Upper lobe of left lung (tissue), 6 donors: Measurements from ENCODE around the gene TDRKH. TPM values are rescaled to one million over a fixed set of nuclear protein-coding genes. Genes with fewer than 3 reads are reported as not detected.
"Not testable (repeated sequence)": the region's sequence is repeated elsewhere in the genome, so short reads cannot be mapped to it uniquely, and the experiment has no call there.

Experiments used
- ATAC-seq, 2 donors: fragments of 200-7000 bp; cut with Tn5 transposase; one replicate each; pipeline ENCODE4 v1.9.1; 2022; ENCODE audit warnings: mild to moderate bottlenecking in 2 of 2, moderate library complexity in 2 of 2; ENCODE audit not compliant: low FRiP score in 2 of 2
- DNase-seq, 2 donors: peaks; one replicate each; pipeline ENCODE4 v3.0.0-alpha.2; 2019 to 2020
- H3K27ac ChIP-seq, 4 donors: fragments of 200-600 bp; sonication (generic); one replicate each; pipeline ENCODE4 v1.5.1; 2016 to 2019
- H3K27me3 ChIP-seq, 4 donors: fragments of 200-600 bp; sonication (generic); one replicate each; pipeline ENCODE4 v1.5.1; 2017 to 2019
- H3K36me3 ChIP-seq, 4 donors: fragments of 200-600 bp; sonication (generic); one replicate each; pipeline ENCODE4 v1.5.1; 2016 to 2019
- H3K4me1 ChIP-seq, 4 donors: fragments of 200-600 bp; sonication (generic); one replicate each; pipeline ENCODE4 v1.5.1; 2018 to 2019
- H3K4me3 ChIP-seq, 4 donors: fragments of 200-600 bp; sonication (generic); one replicate each; pipeline ENCODE4 v1.5.1; 2017 to 2019; ENCODE audit warnings: mild to moderate bottlenecking in 2 of 4, moderate library complexity in 1 of 4
- H3K9me3 ChIP-seq, 4 donors: fragments of 200-600 bp; sonication (generic); one replicate each; pipeline ENCODE4 v1.5.1; 2018 to 2019
- EP300 ChIP-seq, 4 donors: sonication (generic); formaldehyde crosslinking; IDR thresholded peaks; one replicate each; pipeline ENCODE4 v1.5.1; 2017; ENCODE audit warnings: antibody characterized with exemption in 4 of 4, control low read depth in 2 of 4
- POLR2A ChIP-seq, 4 donors: fragments of 450-650 bp; IDR thresholded peaks; one replicate each; pipeline ENCODE4 v1.5.1; 2016 to 2017; ENCODE audit warnings: antibody characterized with exemption in 4 of 4, mild to moderate bottlenecking in 2 of 4
- POLR2AphosphoS5 ChIP-seq, 2 donors: sonication (generic); formaldehyde crosslinking; IDR thresholded peaks; one replicate each; pipeline ENCODE4 v1.5.1; 2017; ENCODE audit warnings: antibody characterized with exemption in 2 of 2
- WGBS, 2 donors: methylation state at CpG; one replicate each; pipeline ENCODE4 v1.1.5; 2017 to 2018; 5-methylcytosine and 5-hydroxymethylcytosine counted together
- total RNA-seq, 6 donors: library from RNA; depleted of rRNA in 4 of 6; stranded (reverse); fragments of >200 nt in 4 of 6; gene quantifications; one replicate each; pipeline versions ENCODE4 v1.1.0 to v1.2.1, GENCODE V29; 2016 to 2021
- TF ChIP-seq, protein P1 (sequence below), 6 experiments: fragments of 450-650 bp in 4 of 6; fragments of 200-600 bp in 2 of 6; sonication (generic) in 2 of 6; IDR thresholded peaks; one replicate each; pipeline ENCODE4 v1.5.1; 2016 to 2019; ENCODE audit warnings: antibody characterized with exemption in 6 of 6
- donor health status: DM: no; HTN: no; CAD: no; lungs with moderate emphysema.
- donor health status: DM: no; HTN: yes; CAD: no; lungs with severe emphysema.

The TDRKH gene
- total RNA-seq, 6 donors from 2014 or later = 7.3 to 17.0 (median 13.1) TPM

DNA sequence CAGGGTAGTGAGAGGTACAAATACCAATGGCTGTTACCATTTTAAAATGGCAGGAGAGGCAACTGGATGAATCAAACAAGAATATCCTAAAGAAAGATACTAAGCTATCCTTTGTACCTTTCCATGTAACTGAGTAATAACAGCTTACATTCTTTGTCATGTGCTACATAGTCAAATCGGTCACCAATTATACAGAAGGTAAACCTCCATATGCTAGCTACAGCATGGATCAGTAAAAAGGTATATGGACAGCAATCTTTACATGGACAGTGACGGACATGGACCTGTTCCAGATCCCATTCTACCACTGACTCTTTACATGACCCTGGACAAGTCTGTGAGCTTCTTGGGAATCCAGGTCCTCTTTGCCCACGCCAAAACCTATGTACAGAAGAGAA lies 13.6 kb downstream of the TDRKH start:
- WGBS, 2 donors = 97 to 98% methylated on average over 3 of the region's 3 CpGs
- Histone ChIP-seq H3K27me3 (no peaks in the 10 kb centered on the region), H3K36me3 (peaks cover 11 to 66% (median 27%) of the 10 kb centered on the region in 4 donors), H3K27ac (no peak overlapping the region), H3K4me3 (no peak overlapping the region), H3K4me1 (no peaks in the 10 kb centered on the region), H3K9me3 (no peaks in the 10 kb centered on the region)
- ATAC-seq (no peak), DNase-seq (no peak)
- no peak for TF ChIP-seq EP300 (IDR thresholded peaks at IDR 0.05)

DNA sequence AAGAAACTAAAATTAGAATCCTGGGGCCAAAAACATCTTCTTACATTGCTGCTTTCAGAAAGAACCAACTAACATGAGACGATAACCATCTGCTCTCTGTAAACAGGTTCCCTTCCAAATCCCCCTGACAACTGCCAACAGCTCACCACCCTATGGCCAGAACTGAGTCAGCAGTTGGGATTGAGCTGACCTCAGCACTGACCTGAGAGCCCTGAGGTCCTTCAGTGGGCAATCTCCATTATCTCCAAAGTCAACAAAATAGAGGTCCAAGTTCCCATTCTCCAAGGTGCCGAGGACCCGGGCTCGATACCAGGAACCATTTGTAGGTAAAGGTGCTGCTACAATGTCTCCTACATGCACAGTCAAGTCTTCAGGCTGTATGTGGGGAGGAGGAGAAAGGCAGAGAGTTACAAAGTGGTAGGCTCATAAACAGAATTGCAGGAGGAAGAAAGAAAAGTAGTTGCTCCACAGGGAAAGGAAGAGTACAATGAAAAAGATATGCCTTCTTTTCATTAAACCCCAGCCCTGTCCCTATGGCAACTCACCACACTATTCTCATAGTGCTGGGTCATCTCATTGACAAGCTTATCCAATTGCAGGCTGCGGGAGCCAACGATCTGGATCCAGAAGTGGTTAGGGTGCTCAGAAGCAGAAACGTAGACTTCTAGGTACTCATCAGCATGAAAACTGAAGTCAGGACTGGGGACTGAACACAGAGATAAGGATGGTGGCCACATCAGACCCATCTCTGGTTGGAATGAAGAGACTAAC lies 14.2 kb downstream of the TDRKH start:
- Histone ChIP-seq H3K27me3 (no peaks in the 10 kb centered on the region), H3K4me1 (no peaks in the 10 kb centered on the region), H3K27ac (no peak overlapping the region), H3K9me3 (no peaks in the 10 kb centered on the region), H3K4me3 (no peak overlapping the region), H3K36me3 (peaks cover 11 to 62% (median 25%) of the 10 kb centered on the region in 4 donors)
- no peak for DNase-seq
- WGBS, 2 donors = 89 to 92% methylated on average over 7 of the region's 7 CpGs
- no peak for ATAC-seq
- TF ChIP-seq POLR2A (IDR thresholded peaks at IDR 0.05) (no peak), POLR2AphosphoS5 (IDR thresholded peaks at IDR 0.05) (no peak), EP300 (IDR thresholded peaks at IDR 0.05) (no peak)
- TF ChIP-seq, protein P1, sequence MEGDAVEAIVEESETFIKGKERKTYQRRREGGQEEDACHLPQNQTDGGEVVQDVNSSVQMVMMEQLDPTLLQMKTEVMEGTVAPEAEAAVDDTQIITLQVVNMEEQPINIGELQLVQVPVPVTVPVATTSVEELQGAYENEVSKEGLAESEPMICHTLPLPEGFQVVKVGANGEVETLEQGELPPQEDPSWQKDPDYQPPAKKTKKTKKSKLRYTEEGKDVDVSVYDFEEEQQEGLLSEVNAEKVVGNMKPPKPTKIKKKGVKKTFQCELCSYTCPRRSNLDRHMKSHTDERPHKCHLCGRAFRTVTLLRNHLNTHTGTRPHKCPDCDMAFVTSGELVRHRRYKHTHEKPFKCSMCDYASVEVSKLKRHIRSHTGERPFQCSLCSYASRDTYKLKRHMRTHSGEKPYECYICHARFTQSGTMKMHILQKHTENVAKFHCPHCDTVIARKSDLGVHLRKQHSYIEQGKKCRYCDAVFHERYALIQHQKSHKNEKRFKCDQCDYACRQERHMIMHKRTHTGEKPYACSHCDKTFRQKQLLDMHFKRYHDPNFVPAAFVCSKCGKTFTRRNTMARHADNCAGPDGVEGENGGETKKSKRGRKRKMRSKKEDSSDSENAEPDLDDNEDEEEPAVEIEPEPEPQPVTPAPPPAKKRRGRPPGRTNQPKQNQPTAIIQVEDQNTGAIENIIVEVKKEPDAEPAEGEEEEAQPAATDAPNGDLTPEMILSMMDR (IDR thresholded peaks at IDR 0.05) = no peak

DNA sequence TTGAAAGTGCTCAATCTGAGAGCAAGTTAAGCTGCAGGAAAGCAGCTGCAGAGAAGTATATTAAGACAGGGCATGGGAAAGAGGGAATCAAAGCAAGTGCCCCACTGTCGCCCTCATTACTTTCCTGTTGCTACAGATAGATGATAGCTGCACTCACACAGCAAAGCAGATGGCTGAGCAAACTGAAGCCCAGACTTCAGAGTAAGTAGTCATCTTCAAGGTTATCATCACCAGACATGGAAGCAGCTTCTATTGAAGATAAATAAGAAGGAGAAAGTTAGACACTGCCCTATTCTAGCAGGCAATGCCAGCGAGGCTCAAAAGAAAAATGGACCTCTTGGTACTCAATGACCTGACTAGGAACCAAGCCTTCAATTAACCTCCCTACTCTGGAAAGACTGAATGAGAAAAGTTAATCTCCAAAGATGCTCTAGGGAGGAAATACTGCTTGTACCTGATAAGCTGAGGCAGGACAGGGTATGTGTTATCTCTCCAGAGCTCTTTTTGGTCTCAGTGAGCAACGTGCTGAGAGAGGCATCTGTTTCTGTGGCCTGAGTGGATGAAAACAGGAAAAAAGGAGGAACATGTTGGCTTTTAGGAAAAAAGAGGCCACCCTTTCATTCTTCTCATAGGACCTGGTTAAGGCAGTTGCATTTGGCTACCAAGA lies 15.9 kb downstream of the TDRKH start:
- no peaks in the 10 kb centered on the region for H3K9me3 ChIP-seq
- TF ChIP-seq, protein P1 (IDR thresholded peaks at IDR 0.05) = no peak
- TF ChIP-seq POLR2AphosphoS5 (IDR thresholded peaks at IDR 0.05) (no peak), EP300 (IDR thresholded peaks at IDR 0.05) (no peak), POLR2A (IDR thresholded peaks at IDR 0.05) (no peak)
- no peaks in the 10 kb centered on the region for H3K4me1 ChIP-seq
- ATAC-seq (no peak), DNase-seq (no peak)
- H3K36me3 ChIP-seq = peaks cover 11 to 53% (median 23%) of the 10 kb centered on the region in 4 donors
- H3K27ac ChIP-seq = no peak overlapping the region
- WGBS, 2 donors = 78 to 88% methylated on average over 3 of the region's 3 CpGs
- no peaks in the 10 kb centered on the region for H3K27me3 ChIP-seq
- H3K4me3 ChIP-seq = no peak overlapping the region

DNA sequence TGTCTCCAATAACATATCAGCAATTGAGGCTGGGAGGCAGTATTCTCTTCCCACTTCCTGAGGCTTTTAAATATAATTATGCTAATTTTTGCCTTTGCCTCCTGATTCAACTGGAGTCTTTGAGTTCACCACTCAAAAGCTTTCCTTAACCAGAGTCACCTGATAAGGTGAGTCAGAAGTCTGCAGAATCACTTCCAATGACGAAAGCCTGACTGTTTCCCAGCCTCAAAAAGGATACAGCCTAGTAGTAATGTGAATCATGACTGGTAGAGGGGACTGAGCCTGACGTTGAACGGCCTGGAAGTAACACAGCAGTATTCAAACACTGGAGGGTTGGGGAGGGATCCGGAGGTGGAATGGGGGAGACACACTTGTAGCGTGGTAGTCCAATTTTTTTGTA lies 16.6 kb downstream of the TDRKH start:
- TF ChIP-seq POLR2AphosphoS5 (IDR thresholded peaks at IDR 0.05) = no peak
- TF ChIP-seq EP300 (IDR thresholded peaks at IDR 0.05) = peak in 1 of 4 donors; percentile 3
- Histone ChIP-seq H3K27ac (no peak overlapping the region), H3K4me3 (no peak overlapping the region), H3K9me3 (no peaks in the 10 kb centered on the region), H3K36me3 (peaks cover 8 to 46% (median 20%) of the 10 kb centered on the region in 4 donors), H3K27me3 (no peaks in the 10 kb centered on the region), H3K4me1 (no peaks in the 10 kb centered on the region)
- ATAC-seq (peak in 1 of 2 donors; percentile 43), DNase-seq (peak in 1 of 2 donors; percentile 25)
- WGBS, 2 donors = 85 to 88% methylated on average over 5 of the region's 5 CpGs

DNA sequence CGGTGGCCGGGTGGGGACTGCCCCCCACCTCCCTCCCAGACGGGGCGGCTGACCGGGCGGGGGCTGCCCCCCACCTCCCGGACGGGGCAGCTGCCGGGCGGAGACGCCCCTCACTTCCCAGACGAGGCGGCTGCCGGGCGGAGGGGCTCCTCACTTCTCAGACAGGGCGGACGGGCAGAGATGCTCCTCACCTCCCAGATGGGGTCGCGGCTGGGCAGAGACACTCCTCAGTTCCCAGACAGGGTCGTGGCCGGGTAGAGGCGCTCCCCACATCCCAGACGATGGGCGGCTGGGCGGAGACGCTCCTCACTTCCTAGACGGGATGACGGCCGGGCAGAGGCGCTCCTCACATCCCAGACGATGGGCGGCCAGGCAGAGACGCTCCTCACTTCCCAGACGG lies 21.0 kb downstream of the TDRKH start:
- not testable (repeated sequence) for H3K36me3 ChIP-seq, H3K27me3 ChIP-seq, H3K27ac ChIP-seq, H3K4me3 ChIP-seq, H3K4me1 ChIP-seq, H3K9me3 ChIP-seq, ATAC-seq
- 86 to 92% methylated on average over 11 to 21 of the region's 34 CpGs for WGBS, 2 donors
- peak in 1 of 2 donors; percentile 60 for DNase-seq

DNA sequence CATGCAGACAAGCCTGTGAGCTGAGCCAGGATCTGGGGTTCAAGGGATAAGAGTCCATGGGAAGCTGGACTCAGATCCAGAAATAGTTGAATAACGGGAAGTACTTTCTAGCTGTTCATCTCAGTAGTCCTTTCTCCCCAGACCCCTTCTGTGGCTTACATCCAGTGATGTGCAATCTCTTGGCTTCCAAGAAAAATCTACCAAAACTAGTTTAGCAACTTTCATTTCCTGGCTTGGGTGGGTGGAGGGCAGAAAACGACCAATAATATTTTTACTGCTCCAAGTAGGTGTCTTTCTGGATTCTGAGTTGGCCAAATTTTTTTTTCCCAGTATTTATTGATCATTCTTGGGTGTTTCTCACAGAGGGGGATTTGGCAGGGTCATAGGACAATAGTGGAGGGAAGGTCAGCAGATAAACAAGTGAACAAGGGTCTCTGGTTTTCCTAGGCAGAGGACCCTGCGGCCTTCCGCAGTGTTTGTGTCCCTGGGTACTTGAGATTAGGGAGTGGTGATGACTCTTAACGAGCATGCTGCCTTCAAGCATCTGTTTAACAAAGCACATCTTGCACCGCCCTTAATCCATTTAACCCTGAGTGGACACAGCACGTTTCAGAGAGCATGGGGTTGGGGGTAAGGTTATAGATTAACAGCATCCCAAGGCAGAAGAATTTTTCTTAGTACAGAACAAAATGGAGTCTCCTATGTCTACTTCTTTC lies 21.8 kb downstream of the TDRKH start:
- WGBS, 2 donors = 28 to 62% methylated on average over 2 to 4 of the region's 7 CpGs
- peak overlapping the region; percentile 13 to 75 (median 38) for H3K27ac ChIP-seq
- H3K9me3 ChIP-seq, H3K27me3 ChIP-seq, H3K36me3 ChIP-seq, H3K4me3 ChIP-seq: not testable (repeated sequence)
- peak in 1 of 2 donors; percentile 26 for DNase-seq
- H3K4me1 ChIP-seq = peaks cover 0 to 15% (median 11%) of the 10 kb centered on the region in 4 donors
- ATAC-seq = peak in 1 of 2 donors; percentile 64
